Body of pancreas (tissue), 4 donors: ENCODE data around the gene CFAP97D1. TPM values are rescaled to one million over a fixed set of nuclear protein-coding genes. Genes with fewer than 3 reads are reported as not detected.
"Not testable (repeated sequence)": the region's sequence is repeated elsewhere in the genome, so short reads cannot be mapped to it uniquely, and the experiment has no call there.

ENCODE experiments used
- ATAC-seq: fragments of 150-250 bp; one replicate; pipeline ENCODE4 v1.9.1; 2016
- DNase-seq, 4 donors: peaks; one replicate each; pipeline ENCODE4 v3.0.0-alpha.2; 2019
- H3K27ac ChIP-seq, 4 donors: fragments of 200-600 bp; sonication (generic); 1 replicate in 3 of 4; 2 replicates in 1 of 4; pipeline versions ENCODE4 v1.5.1 to v1.6.1; 2016 to 2019; ENCODE audit warnings: mild to moderate bottlenecking in 1 of 4, mixed read lengths in 1 of 4, moderate library complexity in 1 of 4
- H3K27me3 ChIP-seq, 2 donors: fragments of 200-600 bp; sonication (generic); one replicate each; pipeline ENCODE4 v1.6.0; 2016; ENCODE audit warnings: mild to moderate bottlenecking in 1 of 2
- H3K36me3 ChIP-seq, 2 donors: fragments of 200-600 bp; sonication (generic); replicated peaks in 1 of 2; 2 replicates each; pipeline ENCODE4 v1.5.1; 2016; ENCODE audit warnings: low read depth in 2 of 2; ENCODE audit not compliant: insufficient read depth in 1 of 2
- H3K4me1 ChIP-seq: fragments of 200-600 bp; sonication (generic); one replicate; pipeline ENCODE4 v1.6.0; 2016
- H3K4me3 ChIP-seq, 2 donors: fragments of 200-600 bp; sonication (generic); 1 replicate in 1 of 2; 2 replicates in 1 of 2; pipeline ENCODE4 v1.5.1; 2016 to 2019
- H3K9me3 ChIP-seq, 3 donors: fragments of 200-600 bp; sonication (generic); 1 replicate in 2 of 3; 2 replicates in 1 of 3; pipeline ENCODE4 v1.5.1; 2016
- CTCF ChIP-seq, 7 experiments: fragments of 450-650 bp in 4 of 7; fragments of 200-600 bp in 3 of 7; sonication (generic) in 3 of 7; IDR thresholded peaks; one replicate each; pipeline ENCODE4 v1.5.1; 2016 to 2019; ENCODE audit warnings: antibody characterized with exemption in 7 of 7
- POLR2A ChIP-seq, 3 donors: fragments of 450-650 bp; IDR thresholded peaks; one replicate each; pipeline ENCODE4 v1.6.1; 2016; ENCODE audit warnings: antibody characterized with exemption in 3 of 3, mild to moderate bottlenecking in 2 of 3
- WGBS, 2 donors: methylation state at CpG; one replicate each; pipeline ENCODE4 v1.1.5; 2017; 5-methylcytosine and 5-hydroxymethylcytosine counted together
- intact Hi-C: fragments of 100-400 bp; cut with DNase I; formaldehyde crosslinking; loops from one replicate; pipeline ENCODE4 v1.15.1; 2023
- total RNA-seq, 2 donors: library from RNA; depleted of rRNA; stranded (reverse); fragments of >200 nt; gene quantifications; one replicate each; pipeline ENCODE4 v1.1.0, GENCODE V29; 2016

CFAP97D1 gene
- total RNA-seq, 2 donors from 2014 or later: not detected

- intact Hi-C loops: no loop called here
- DNase-seq (no peak), ATAC-seq (no peak)
- H3K27me3 ChIP-seq: no peaks in the 10 kb centered on the region
- no peaks in the 10 kb centered on the region for H3K36me3 ChIP-seq
- WGBS, 2 donors: 70 to 72% methylated on average over 2 of the region's 2 CpGs
- no peak for TF ChIP-seq CTCF (IDR thresholded peaks at IDR 0.05)
- no peak for TF ChIP-seq POLR2A (IDR thresholded peaks at IDR 0.05)
- H3K9me3 ChIP-seq: no peaks in the 10 kb centered on the region
- peaks cover 10% of the 10 kb centered on the region for H3K4me1 ChIP-seq
- H3K4me3 ChIP-seq: no peak overlapping the region
- no peak overlapping the region for H3K27ac ChIP-seq
Measured at GRCh38 chr17:43787728-43788127, 7.5 kb downstream of the CFAP97D1 start.

- 80 to 88% methylated on average over 5 of the region's 5 CpGs for WGBS, 2 donors
- Histone ChIP-seq H3K36me3 (no peaks in the 10 kb centered on the region), H3K4me1 (peaks cover 10% of the 10 kb centered on the region), H3K27ac (no peak overlapping the region), H3K27me3 (no peaks in the 10 kb centered on the region), H3K4me3 (no peak overlapping the region), H3K9me3 (no peaks in the 10 kb centered on the region)
- intact Hi-C loops: no loop called here
- DNase-seq: no peak
- no peak for ATAC-seq
- TF ChIP-seq POLR2A (IDR thresholded peaks at IDR 0.05): no peak
- no peak for TF ChIP-seq CTCF (IDR thresholded peaks at IDR 0.05)
Measured at GRCh38 chr17:43788540-43788939, 8.3 kb downstream of the CFAP97D1 start.

- TF ChIP-seq POLR2A (IDR thresholded peaks at IDR 0.05) (no peak), CTCF (IDR thresholded peaks at IDR 0.05) (no peak)
- Histone ChIP-seq H3K27me3 (no peaks in the 10 kb centered on the region), H3K9me3 (no peaks in the 10 kb centered on the region), H3K4me3 (no peak overlapping the region), H3K4me1 (peaks cover 10% of the 10 kb centered on the region), H3K27ac (no peak overlapping the region), H3K36me3 (no peaks in the 10 kb centered on the region)
- ATAC-seq (no peak), DNase-seq (no peak)
- intact Hi-C loops: no loop called here
- WGBS, 2 donors: 85 to 91% methylated on average over 1 of the region's 1 CpG
Measured at GRCh38 chr17:43789482-43789881, 9.2 kb downstream of the CFAP97D1 start.

GRCh38 chr17:43790311-43790940, 10.2 kb downstream of the CFAP97D1 start:
- Histone ChIP-seq H3K9me3 (no peaks in the 10 kb centered on the region), H3K27ac (no peak overlapping the region), H3K4me1 (peaks cover 10% of the 10 kb centered on the region), H3K4me3 (no peak overlapping the region), H3K27me3 (no peaks in the 10 kb centered on the region), H3K36me3 (no peaks in the 10 kb centered on the region)
- no peak for DNase-seq
- no peak for ATAC-seq
- WGBS, 2 donors: 86 to 90% methylated on average over 11 to 14 of the region's 14 CpGs
- intact Hi-C loops: no loop called here
- no peak for TF ChIP-seq CTCF (IDR thresholded peaks at IDR 0.05)
- TF ChIP-seq POLR2A (IDR thresholded peaks at IDR 0.05): no peak

- Histone ChIP-seq H3K9me3 (no peaks in the 10 kb centered on the region), H3K27ac (no peak overlapping the region), H3K36me3 (no peaks in the 10 kb centered on the region), H3K27me3 (no peaks in the 10 kb centered on the region), H3K4me1 (peaks cover 10% of the 10 kb centered on the region), H3K4me3 (no peak overlapping the region)
- 2 to 7% methylated on average over 3 of the region's 3 CpGs for WGBS, 2 donors
- peak in 2 of 4 donors; percentile 47 to 57 for DNase-seq
- intact Hi-C loops: no loop called here
- TF ChIP-seq CTCF (IDR thresholded peaks at IDR 0.05): no peak
- TF ChIP-seq POLR2A (IDR thresholded peaks at IDR 0.05): no peak
- ATAC-seq: peak; percentile 97
Measured at GRCh38 chr17:43791589-43791988, 11.4 kb downstream of the CFAP97D1 start.

- ATAC-seq, H3K27me3 ChIP-seq, H3K36me3 ChIP-seq, H3K4me3 ChIP-seq, intact Hi-C loops, H3K9me3 ChIP-seq, DNase-seq, H3K27ac ChIP-seq, H3K4me1 ChIP-seq: not testable (repeated sequence)
- 81 to 83% methylated on average over 4 of the region's 4 CpGs for WGBS, 2 donors
Measured at GRCh38 chr17:43792668-43793067, 12.4 kb downstream of the CFAP97D1 start.

GRCh38 chr17:43798024-43798423, 17.8 kb downstream of the CFAP97D1 start:
- intact Hi-C loops, H3K27ac ChIP-seq, DNase-seq, H3K9me3 ChIP-seq, H3K4me1 ChIP-seq, H3K36me3 ChIP-seq, H3K4me3 ChIP-seq, ATAC-seq, H3K27me3 ChIP-seq: not testable (repeated sequence)
- 20 to 69% methylated on average over 1 to 9 of the region's 9 CpGs for WGBS, 2 donors
